Mesenchymal stem cell (in vitro differentiated cells and primary cell): ENCODE results near the gene PIEZO1.
A peak's percentile ranks its signal among the peaks of the same experiment; 100 is the strongest.

Experiments used
- DNase-seq: peaks from one replicate; pipeline ENCODE4 v3.0.0-alpha.2; 2013
- H2AFZ ChIP-seq: one replicate; pipeline ENCODE4 v1.6.1; 2013; ENCODE audit warnings: low read depth, mild to moderate bottlenecking, control low read depth, inconsistent platforms, low read length, moderate library complexity
- H2AK5ac ChIP-seq: 2 replicates; pipeline ENCODE4 v1.6.1; 2013; ENCODE audit warnings: low read length, moderate library complexity, mild to moderate bottlenecking, inconsistent platforms; ENCODE audit not compliant: severe bottlenecking
- H2BK120ac ChIP-seq: one replicate; pipeline ENCODE4 v1.6.1; 2013; ENCODE audit warnings: low read depth, mild to moderate bottlenecking, inconsistent platforms, low read length, moderate library complexity
- H2BK12ac ChIP-seq, 2 experiments: one replicate each; pipeline ENCODE4 v1.6.1; 2013; ENCODE audit warnings: inconsistent platforms in 2 of 2, low read length in 2 of 2, mild to moderate bottlenecking in 2 of 2, moderate library complexity in 2 of 2, control low read depth in 1 of 2
- H2BK15ac ChIP-seq: one replicate; pipeline ENCODE4 v1.6.1; 2013; ENCODE audit warnings: mild to moderate bottlenecking, low read depth, inconsistent platforms; ENCODE audit not compliant: poor library complexity, severe bottlenecking
- H2BK5ac ChIP-seq: 2 replicates; pipeline ENCODE4 v1.6.1; 2013; ENCODE audit warnings: low read depth, mild to moderate bottlenecking, low read length, control low read depth, inconsistent platforms; ENCODE audit not compliant: poor library complexity, severe bottlenecking
- H3K14ac ChIP-seq, 2 experiments: one replicate each; pipeline ENCODE4 v1.6.1; 2013; ENCODE audit warnings: inconsistent platforms in 2 of 2, low read length in 2 of 2, control low read depth in 1 of 2, mild to moderate bottlenecking in 1 of 2, moderate library complexity in 1 of 2
- H3K18ac ChIP-seq, 2 experiments: one replicate each; pipeline ENCODE4 v1.6.1; 2013; ENCODE audit warnings: inconsistent platforms in 2 of 2, low read length in 2 of 2, control low read depth in 1 of 2, low read depth in 1 of 2, mild to moderate bottlenecking in 1 of 2
- H3K23ac ChIP-seq, 2 experiments: one replicate each; pipeline ENCODE4 v1.6.1; 2013; ENCODE audit warnings: inconsistent platforms in 2 of 2, low read length in 2 of 2, mild to moderate bottlenecking in 2 of 2, moderate library complexity in 2 of 2, control low read depth in 1 of 2
- H3K27ac ChIP-seq: 2 replicates; pipeline ENCODE4 v1.5.1; 2013; ENCODE audit warnings: mild to moderate bottlenecking, moderate library complexity, low read length, control low read depth, inconsistent platforms; ENCODE audit not compliant: poor library complexity, severe bottlenecking
- H3K27me3 ChIP-seq, 2 experiments: 2 replicates each; pipeline versions ENCODE4 v1.6.1 to v1.7.0; 2013; ENCODE audit warnings: low read length in 2 of 2, mild to moderate bottlenecking in 2 of 2, moderate library complexity in 2 of 2, control low read depth in 1 of 2, inconsistent platforms in 1 of 2; ENCODE audit not compliant: control insufficient read depth in 1 of 2, insufficient read depth in 1 of 2
- H3K36me3 ChIP-seq, 2 experiments: 2 replicates each; pipeline versions ENCODE4 v1.6.1 to v1.7.0; 2013; ENCODE audit warnings: low read length in 2 of 2, control low read depth in 1 of 2, inconsistent platforms in 1 of 2, low read depth in 1 of 2, mild to moderate bottlenecking in 1 of 2; ENCODE audit not compliant: insufficient read depth in 2 of 2, control insufficient read depth in 1 of 2
- H3K4ac ChIP-seq, 2 experiments: one replicate each; pipeline ENCODE4 v1.6.1; 2013; ENCODE audit warnings: inconsistent platforms in 2 of 2, low read length in 2 of 2, mild to moderate bottlenecking in 2 of 2, moderate library complexity in 2 of 2, control low read depth in 1 of 2, low read depth in 1 of 2
- H3K4me1 ChIP-seq: 2 replicates; pipeline ENCODE4 v1.6.1; 2013; ENCODE audit warnings: low read depth, low read length, control low read depth; ENCODE audit not compliant: control insufficient read depth, insufficient read depth
- H3K4me2 ChIP-seq: 2 replicates; pipeline ENCODE4 v1.6.1; 2013; ENCODE audit warnings: low read length, mild to moderate bottlenecking, inconsistent platforms; ENCODE audit not compliant: poor library complexity, severe bottlenecking
- H3K4me3 ChIP-seq, 2 experiments: 2 replicates each; pipeline versions ENCODE4 v1.5.1 to v1.7.0; 2013; ENCODE audit warnings: low read length in 2 of 2, mild to moderate bottlenecking in 2 of 2, control low read depth in 1 of 2, low read depth in 1 of 2; ENCODE audit not compliant: insufficient read depth in 1 of 2
- H3K79me1 ChIP-seq: replicated peaks from 2 replicates; pipeline ENCODE4 v1.6.1; 2013; ENCODE audit warnings: mild to moderate bottlenecking, control low read depth, low read length, inconsistent platforms; ENCODE audit not compliant: poor library complexity, severe bottlenecking
- H3K9ac ChIP-seq: 2 replicates; pipeline ENCODE4 v1.7.0; 2013; ENCODE audit warnings: mild to moderate bottlenecking, low read length, moderate library complexity
- H3K9me3 ChIP-seq: 2 replicates; pipeline ENCODE4 v1.7.0; 2013; ENCODE audit warnings: mild to moderate bottlenecking, low read length; ENCODE audit not compliant: control insufficient read depth
- H4K8ac ChIP-seq: one replicate; pipeline ENCODE4 v1.6.1; 2013; ENCODE audit warnings: inconsistent platforms, mild to moderate bottlenecking, low read length, moderate library complexity
- H4K91ac ChIP-seq: one replicate; pipeline ENCODE4 v1.6.1; 2013; ENCODE audit warnings: mild to moderate bottlenecking, low read length, inconsistent platforms
- WGBS: methylation state at CpG from one replicate; pipeline ENCODE4 v1.1.7; 2013; ENCODE audit warnings: mixed read lengths; 5-methylcytosine and 5-hydroxymethylcytosine counted together

The PIEZO1 gene

GRCh38 chr16:88694221-88695087, 90.6 kb downstream of the PIEZO1 start:
- Histone ChIP-seq H3K4me1 (peaks cover 3% of the 10 kb centered on the region), H3K4me3 (no peak overlapping the region), H3K79me1 (no peaks in the 10 kb centered on the region), H3K36me3 (peaks cover 18 to 39% of the 10 kb centered on the region in 2 experiments), H3K23ac (no peak overlapping the region), H3K4me2 (no peak overlapping the region), H4K91ac (no peak overlapping the region), H3K18ac (no peak overlapping the region), H3K4ac (no peak overlapping the region), H2AK5ac (no peak overlapping the region), H3K27me3 (peaks cover 14 to 33% of the 10 kb centered on the region in 2 experiments), H2BK12ac (no peak overlapping the region), H3K9me3 (no peaks in the 10 kb centered on the region), H2BK15ac (no peak overlapping the region), H4K8ac (no peak overlapping the region), H3K27ac (no peak overlapping the region), H3K14ac (no peak overlapping the region), H3K9ac (no peak overlapping the region), H2BK5ac (no peak overlapping the region), H2AFZ (no peak overlapping the region), H2BK120ac (no peak overlapping the region)
- no peak for DNase-seq
- WGBS = 90% methylated on average over 37 of the region's 37 CpGs

- Histone ChIP-seq H3K18ac (no peak overlapping the region), H3K4me1 (peaks cover 3% of the 10 kb centered on the region), H3K4me3 (peak overlapping the region in 1 of 2 experiments; percentile 7), H2AK5ac (no peak overlapping the region), H3K23ac (no peak overlapping the region), H2BK5ac (no peak overlapping the region), H3K27ac (no peak overlapping the region), H3K9ac (no peak overlapping the region), H2BK15ac (no peak overlapping the region), H2AFZ (no peak overlapping the region), H3K27me3 (peaks cover 22 to 41% of the 10 kb centered on the region in 2 experiments), H3K9me3 (no peaks in the 10 kb centered on the region), H3K79me1 (no peaks in the 10 kb centered on the region), H3K14ac (no peak overlapping the region), H4K91ac (no peak overlapping the region), H2BK120ac (no peak overlapping the region), H2BK12ac (no peak overlapping the region), H4K8ac (no peak overlapping the region), H3K4ac (no peak overlapping the region), H3K36me3 (peaks cover 10 to 31% of the 10 kb centered on the region in 2 experiments), H3K4me2 (no peak overlapping the region)
- WGBS = 90% methylated on average over 36 of the region's 39 CpGs
- DNase-seq = no peak
Measured at GRCh38 chr16:88693420-88694177, 91.4 kb downstream of the PIEZO1 start.

GRCh38 chr16:88692861-88693260, 92.2 kb downstream of the PIEZO1 start:
- Histone ChIP-seq H3K27me3 (peaks cover 30 to 49% of the 10 kb centered on the region in 2 experiments), H3K18ac (no peak overlapping the region), H3K14ac (no peak overlapping the region), H3K79me1 (no peaks in the 10 kb centered on the region), H3K36me3 (peaks cover 5 to 24% of the 10 kb centered on the region in 2 experiments), H3K23ac (no peak overlapping the region), H2AK5ac (no peak overlapping the region), H3K4me2 (no peak overlapping the region), H4K8ac (no peak overlapping the region), H2AFZ (no peak overlapping the region), H2BK15ac (no peak overlapping the region), H3K4me1 (peaks cover 3% of the 10 kb centered on the region), H3K4me3 (no peak overlapping the region), H3K27ac (no peak overlapping the region), H2BK120ac (no peak overlapping the region), H2BK12ac (no peak overlapping the region), H2BK5ac (no peak overlapping the region), H4K91ac (no peak overlapping the region), H3K9me3 (no peaks in the 10 kb centered on the region), H3K9ac (no peak overlapping the region), H3K4ac (no peak overlapping the region)
- DNase-seq = no peak
- WGBS = 87% methylated on average over 10 of the region's 10 CpGs

- H2BK120ac ChIP-seq = no peak overlapping the region
- H2BK5ac ChIP-seq = no peak overlapping the region
- peaks cover 38 to 51% of the 10 kb centered on the region in 2 experiments for H3K27me3 ChIP-seq
- H3K79me1 ChIP-seq = no peaks in the 10 kb centered on the region
- H3K18ac ChIP-seq = no peak overlapping the region
- H3K27ac ChIP-seq = no peak overlapping the region
- no peak overlapping the region for H3K9ac ChIP-seq
- H3K9me3 ChIP-seq = no peaks in the 10 kb centered on the region
- no peak overlapping the region for H3K14ac ChIP-seq
- peaks cover 0 to 15% of the 10 kb centered on the region in 2 experiments for H3K36me3 ChIP-seq
- WGBS = 90% methylated on average over 26 of the region's 26 CpGs
- H3K23ac ChIP-seq = no peak overlapping the region
- no peak overlapping the region for H2AK5ac ChIP-seq
- no peak for DNase-seq
- H3K4me1 ChIP-seq = peaks cover 6% of the 10 kb centered on the region
- no peak overlapping the region for H3K4ac ChIP-seq
- H2BK15ac ChIP-seq = no peak overlapping the region
- no peak overlapping the region for H4K8ac ChIP-seq
- no peak overlapping the region for H2BK12ac ChIP-seq
- H3K4me3 ChIP-seq = no peak overlapping the region
- H2AFZ ChIP-seq = no peak overlapping the region
- no peak overlapping the region for H3K4me2 ChIP-seq
- no peak overlapping the region for H4K91ac ChIP-seq
Measured at GRCh38 chr16:88691924-88692560, 93.0 kb downstream of the PIEZO1 start.
